GM18951 (cell line): ENCODE measurements around the gene PDCD4.

Source experiments
- POLR2A ChIP-seq: IDR thresholded peaks from 4 replicates; pipeline ENCODE4 v1.6.1; 2011; ENCODE audit warnings: mild to moderate bottlenecking; ENCODE audit not compliant: insufficient read length, insufficient read depth; ENCODE audit errors: extremely low read depth
- in situ Hi-C: fragments of 300-500 bp; cut with MboI; formaldehyde crosslinking; loops from one replicate; pipeline ENCODE4 v1.12.0; 2022; ENCODE audit warnings: low sequenced_read_pairs, mixed read lengths, inconsistent platforms; ENCODE audit not compliant: unreplicated experiment

The PDCD4 gene

DNA sequence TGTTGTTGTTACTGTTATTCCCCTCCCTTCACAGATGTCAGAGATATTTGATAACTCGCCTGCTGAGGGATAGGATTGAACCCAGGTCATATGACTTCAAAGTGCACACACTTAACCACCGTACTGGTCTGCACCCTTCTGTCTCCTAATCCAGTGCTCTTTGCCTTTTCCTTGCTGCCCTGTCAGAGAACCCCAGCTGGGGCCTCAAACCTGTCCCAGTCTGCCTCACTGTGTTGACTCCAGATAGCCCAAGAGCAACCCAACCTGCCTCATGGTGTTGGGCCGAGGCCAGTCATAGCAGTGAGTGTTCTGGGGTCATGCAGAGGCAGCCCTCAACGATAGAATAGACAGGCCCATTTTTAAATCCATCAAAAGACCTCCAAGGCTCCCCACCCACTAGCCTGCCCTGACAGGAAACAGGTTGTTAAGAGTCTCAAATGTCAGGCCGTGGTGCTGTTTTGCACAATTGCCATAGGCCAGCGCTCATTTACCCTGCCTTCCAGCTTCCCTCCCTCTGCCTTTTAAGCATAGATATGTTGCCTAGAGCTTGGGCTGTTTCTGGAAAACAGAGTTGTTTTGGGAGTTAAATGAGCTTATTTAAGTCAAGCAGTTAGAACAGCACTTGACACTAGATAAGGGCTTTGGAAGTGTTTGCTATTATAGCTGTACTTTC is 37.0 kb upstream of the PDCD4 start:
- no peak for TF ChIP-seq POLR2A
- in situ Hi-C loops = no loop called here

- in situ Hi-C loops = no loop called here
- no peak for TF ChIP-seq POLR2A
These were observed 35.9 kb upstream of the PDCD4 start for GRCh38 chr10:110835841-110836240.

- TF ChIP-seq POLR2A = no peak
- in situ Hi-C loops = no loop called here
These were observed 35.0 kb upstream of the PDCD4 start for GRCh38 chr10:110836706-110837105.

DNA sequence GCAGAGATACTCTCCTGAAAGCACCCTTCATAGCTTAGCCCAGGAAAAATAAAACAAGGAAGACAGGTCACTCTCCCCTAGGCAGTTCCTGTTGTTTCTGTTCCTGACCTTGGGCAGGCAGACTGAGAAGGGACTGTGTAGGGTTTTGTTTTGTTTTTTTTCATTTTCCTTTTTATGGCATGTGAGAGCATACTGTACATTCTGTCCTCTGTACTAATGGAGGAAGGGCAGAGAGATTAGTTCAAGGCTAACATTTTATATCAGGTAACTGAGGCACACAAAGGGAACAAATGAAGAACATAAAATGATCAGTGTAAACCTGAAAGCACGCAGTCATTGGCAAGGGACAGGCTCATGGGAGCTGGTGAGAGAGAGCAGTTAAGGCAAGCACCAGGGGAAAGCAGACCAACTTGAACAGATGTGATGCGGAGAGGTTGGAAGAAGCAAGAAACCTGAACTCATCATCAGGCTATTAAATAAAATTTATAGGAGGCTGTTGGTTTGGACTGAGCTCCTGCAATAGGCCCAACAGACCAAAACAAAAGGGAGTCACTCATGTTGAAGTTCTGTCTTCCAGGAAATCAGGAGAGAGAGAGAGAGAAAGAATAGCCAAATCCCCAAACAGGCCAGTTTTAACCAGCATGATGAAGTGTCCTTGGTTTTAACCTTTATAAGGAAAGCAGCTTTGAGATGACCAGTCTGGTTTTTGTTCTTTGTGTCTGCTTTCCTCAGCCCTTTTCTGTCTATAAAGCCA is 34.1 kb upstream of the PDCD4 start:
- TF ChIP-seq POLR2A = no peak
- in situ Hi-C loops = no loop called here

- in situ Hi-C loops = no loop called here
- TF ChIP-seq POLR2A = no peak
These were observed 31.4 kb upstream of the PDCD4 start for GRCh38 chr10:110840225-110840922.

DNA sequence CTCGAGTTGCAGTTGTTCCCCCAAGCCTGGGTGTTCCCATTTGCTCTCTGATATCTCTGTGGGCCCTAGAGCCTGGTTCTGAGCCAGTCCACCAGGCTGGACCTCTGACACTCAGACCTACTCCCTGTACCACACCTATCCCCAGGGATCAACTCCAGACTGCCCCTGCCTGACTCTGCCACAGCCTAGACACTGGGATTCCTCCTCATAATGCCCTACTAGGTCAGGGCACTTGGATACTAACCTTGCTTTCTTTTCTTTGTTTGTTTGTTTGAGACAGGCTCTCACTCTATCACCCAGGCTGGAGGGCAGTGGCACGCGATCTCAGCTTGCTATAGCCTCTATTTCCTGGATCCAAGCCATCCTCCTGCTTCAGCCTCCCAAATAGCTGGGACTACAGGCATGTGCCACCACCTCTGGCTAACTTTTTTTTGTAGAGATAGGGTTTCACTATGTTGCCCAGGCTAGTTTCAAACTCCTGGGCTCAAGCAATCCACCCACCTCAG is 30.8 kb upstream of the PDCD4 start:
- in situ Hi-C loops = no loop called here
- no peak for TF ChIP-seq POLR2A

DNA sequence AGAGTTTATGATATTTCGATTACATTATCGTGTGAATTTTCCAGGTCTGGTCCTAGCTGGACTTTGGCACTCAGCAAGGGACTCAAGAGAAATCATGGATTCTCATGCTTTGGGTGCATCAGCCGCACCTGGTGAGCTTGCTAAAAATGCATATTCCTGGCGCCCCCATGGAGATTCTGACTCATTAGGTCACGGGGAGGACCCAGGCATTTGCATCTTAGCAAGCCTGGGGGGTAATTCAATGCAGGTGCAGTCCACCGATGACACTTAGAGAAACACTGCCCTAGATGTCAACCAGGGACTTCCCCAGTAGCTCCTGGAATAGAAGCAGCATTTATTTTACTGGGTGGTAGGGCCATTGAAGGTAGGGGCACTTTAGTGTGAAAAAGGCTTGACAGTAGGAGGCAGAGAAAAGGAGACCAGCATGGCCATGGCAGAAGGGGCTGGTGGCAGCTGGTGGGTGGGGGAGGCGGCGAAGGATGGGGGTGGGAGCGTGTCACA is 29.9 kb upstream of the PDCD4 start:
- peak; percentile 39 for TF ChIP-seq POLR2A
- in situ Hi-C loops = no loop called here

GRCh38 chr10:110842326-110842904 is 29.3 kb upstream of the PDCD4 start:
- in situ Hi-C loops = no loop called here
- no peak for TF ChIP-seq POLR2A

DNA sequence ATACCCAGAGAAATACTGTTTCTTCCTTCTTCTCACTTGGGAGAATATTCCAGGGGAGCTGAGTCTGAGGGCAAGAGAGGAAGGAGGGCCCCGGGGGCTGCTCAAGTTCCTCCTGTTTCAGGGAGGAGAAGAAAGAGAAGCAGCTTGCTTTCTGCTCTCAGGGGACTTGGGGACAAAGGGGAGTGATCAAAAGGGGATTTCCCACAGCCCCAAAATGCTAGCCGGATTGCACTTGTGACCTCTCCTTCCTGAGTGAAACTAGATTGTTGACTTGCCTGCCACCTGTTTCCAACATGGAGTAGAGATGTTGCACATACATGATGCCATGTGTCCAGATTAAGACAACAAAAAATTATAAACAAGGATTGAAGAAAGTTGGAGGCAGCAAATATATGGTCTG is 28.7 kb upstream of the PDCD4 start:
- in situ Hi-C loops = no loop called here
- no peak for TF ChIP-seq POLR2A

DNA sequence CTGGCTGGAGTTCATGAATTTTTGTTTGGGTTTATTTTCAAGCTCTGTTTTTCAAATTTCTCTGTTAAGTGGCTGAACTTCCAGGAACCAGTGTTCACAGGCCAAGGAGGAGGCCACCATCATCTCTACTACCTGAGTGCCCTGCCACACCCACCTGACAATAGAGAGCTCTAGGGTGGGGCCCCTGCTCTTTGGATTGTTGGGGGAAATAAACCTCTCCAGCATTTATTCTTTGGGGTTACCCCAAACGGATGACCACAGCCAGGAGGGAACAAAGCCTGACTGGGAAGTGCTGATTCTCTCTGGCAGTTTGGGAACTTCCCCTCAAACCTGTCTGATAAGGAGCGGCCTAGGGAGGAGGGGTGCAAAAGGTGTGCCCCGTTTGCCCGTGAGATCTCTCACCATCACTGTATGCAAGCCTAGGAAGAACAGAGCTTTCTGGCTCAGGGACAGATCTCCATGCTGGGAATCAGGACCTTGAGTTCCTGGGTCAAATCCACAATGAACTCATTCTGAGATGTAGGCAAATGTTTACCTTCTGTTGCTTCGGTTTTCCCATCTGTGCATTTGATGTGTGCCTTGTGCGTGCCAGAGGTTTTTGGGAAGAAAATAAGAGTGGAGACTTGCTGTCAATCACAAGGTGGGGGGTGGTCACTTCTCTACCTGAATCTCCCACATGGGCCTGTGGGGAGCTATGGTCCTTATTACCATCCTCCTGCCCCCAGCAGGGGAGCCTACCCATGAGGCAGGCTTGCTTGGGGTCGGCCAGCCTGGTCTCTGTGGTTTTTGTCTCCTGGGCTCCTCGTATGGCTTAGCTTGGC is 27.7 kb upstream of the PDCD4 start:
- TF ChIP-seq POLR2A = no peak
- in situ Hi-C loops = no loop called here

DNA sequence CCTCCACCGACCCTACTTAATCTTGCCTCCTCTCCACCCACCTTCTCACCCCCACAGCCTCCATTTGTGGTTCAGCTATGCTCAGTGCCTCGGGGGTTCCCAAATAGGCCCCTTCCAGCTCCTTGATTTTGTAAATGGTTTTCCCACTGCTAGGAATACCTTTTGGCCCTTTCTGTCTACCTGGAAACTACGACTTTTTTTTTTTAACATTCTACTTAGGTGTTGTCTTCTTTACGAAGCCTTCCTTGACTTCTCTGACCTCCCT is 27.2 kb upstream of the PDCD4 start:
- in situ Hi-C loops = no loop called here

GRCh38 chr10:110845192-110845755 is 26.5 kb upstream of the PDCD4 start:
- no peak for TF ChIP-seq POLR2A
- in situ Hi-C loops = no loop called here

More for the DNA sequence above, 27.2 kb upstream of the PDCD4 start:
- TF ChIP-seq POLR2A = no peak

DNA sequence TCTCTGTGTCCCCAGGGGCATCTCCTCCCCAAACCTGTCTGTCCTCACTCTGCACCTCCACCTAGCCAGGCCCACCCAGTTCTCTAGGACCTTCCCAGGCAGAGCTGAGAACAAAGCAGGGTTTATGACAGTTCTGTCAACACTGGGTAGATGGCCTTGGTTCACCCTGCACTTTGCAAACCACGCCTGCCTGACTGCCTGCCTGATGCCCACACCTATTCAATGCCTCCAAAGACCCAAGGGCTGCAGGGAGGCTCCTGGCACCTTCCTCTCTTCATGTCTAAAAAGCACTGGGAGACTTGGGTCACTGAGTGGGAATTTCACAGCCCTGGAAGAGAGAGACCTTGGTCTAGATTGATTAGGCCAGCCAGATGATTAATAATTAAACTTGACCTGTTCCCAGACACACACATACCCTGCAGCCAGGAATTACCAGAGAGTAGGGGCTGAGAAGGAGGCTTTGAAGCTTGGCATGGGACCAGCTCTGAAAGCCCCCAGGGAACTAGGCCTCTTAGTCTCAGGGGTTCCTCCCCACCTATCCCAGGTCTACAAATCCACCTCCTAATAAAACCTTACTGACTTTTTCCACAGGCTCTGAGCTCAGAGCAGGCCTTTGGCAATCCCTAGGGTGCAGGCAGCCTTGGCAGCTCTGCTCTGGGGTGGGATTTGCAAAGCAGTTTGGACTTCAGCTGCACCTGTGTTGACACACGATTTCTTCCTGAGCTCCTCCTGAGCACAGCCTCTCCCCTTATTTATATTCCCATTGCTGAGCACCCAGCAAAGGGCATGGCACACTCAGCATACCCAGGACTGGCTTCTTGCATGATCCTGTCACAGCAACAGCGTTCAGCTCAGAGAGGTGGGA is 25.7 kb upstream of the PDCD4 start:
- TF ChIP-seq POLR2A = no peak
- in situ Hi-C loops = no loop called here
